Panc1 (cell line): ENCODE data around the gene ITSN2. TPM values are rescaled to one million over a fixed set of nuclear protein-coding genes. Genes with fewer than 3 reads are reported as not detected.

ENCODE experiments used
- ATAC-seq: fragments of 200-7000 bp; cut with Tn5 transposase; 2 replicates; pipeline ENCODE4 v1.9.1; 2020; ENCODE audit warnings: mild to moderate bottlenecking, moderate library complexity
- BruUV-seq: library from RNA; stranded (reverse); fragments of 400-500 nt; replicated peaks from 2 replicates; lab custom pipeline; 2021; lab: Mats Ljungman, UMichigan
- CTCF ChIA-PET: fragments of 300-600 bp; sonication (Branson Sonifier 250); formaldehyde crosslinking; loops from one replicate; lab custom pipeline; 2022; ENCODE audit warnings: antibody characterized with exemption; lab: Charles Lee
- POLR2A ChIA-PET: fragments of 300-600 bp; sonication (Branson Sonifier 250); formaldehyde crosslinking; loops from one replicate; lab custom pipeline; 2022; ENCODE audit warnings: antibody characterized with exemption; lab: Charles Lee
- DNase-seq: peaks from one replicate; pipeline ENCODE4 v3.0.0-alpha.2; 2010; ENCODE audit warnings: low read depth, low spot score
- H3K27ac ChIP-seq: 2 replicates; pipeline ENCODE4 v1.5.1; 2011; ENCODE audit warnings: mild to moderate bottlenecking, low read length, inconsistent platforms
- H3K27me3 ChIP-seq: fragments of 200-500 bp; sonication (Bioruptor generic); 2 replicates; pipeline ENCODE4 v1.6.0; 2014; ENCODE audit warnings: low read length, inconsistent platforms; ENCODE audit not compliant: control insufficient read depth, insufficient read depth
- H3K36me3 ChIP-seq: fragments of 200-500 bp; sonication (Bioruptor generic); 2 replicates; pipeline ENCODE4 v1.5.1; 2014; ENCODE audit warnings: inconsistent platforms, mild to moderate bottlenecking, low read length, moderate library complexity; ENCODE audit not compliant: control insufficient read depth, insufficient read depth
- H3K4me1 ChIP-seq: 2 replicates; pipeline ENCODE4 v1.5.1; 2011; ENCODE audit warnings: inconsistent platforms, mild to moderate bottlenecking, low read length, moderate library complexity; ENCODE audit not compliant: control insufficient read depth, insufficient read depth
- H3K4me3 ChIP-seq, 2 experiments: 2 replicates each; pipeline ENCODE4 v1.5.1; 2011 to 2012; ENCODE audit warnings: low read depth in 2 of 2, low read length in 2 of 2, mild to moderate bottlenecking in 2 of 2, inconsistent platforms in 1 of 2, moderate library complexity in 1 of 2
- H3K9me3 ChIP-seq: fragments of 200-500 bp; sonication (Bioruptor generic); 2 replicates; pipeline ENCODE4 v1.5.1; 2014; ENCODE audit warnings: low read depth, mild to moderate bottlenecking, inconsistent platforms, low read length, moderate library complexity; ENCODE audit not compliant: control insufficient read depth, insufficient read depth
- POLR2AphosphoS5 ChIP-seq: IDR thresholded peaks from 2 replicates; pipeline ENCODE4 v1.6.1; 2012; ENCODE audit warnings: mild to moderate bottlenecking, low read depth, low read length, moderate library complexity
- SIN3A ChIP-seq: IDR thresholded peaks from 2 replicates; pipeline ENCODE4 v1.6.1; 2012; ENCODE audit warnings: low read depth, mild to moderate bottlenecking, low read length, moderate library complexity, borderline replicate concordance; ENCODE audit not compliant: insufficient read depth
- TCF7L2 ChIP-seq: IDR thresholded peaks from 2 replicates; pipeline ENCODE4 v1.6.1; 2011; ENCODE audit warnings: mild to moderate bottlenecking, low read depth, low read length, inconsistent platforms
- in situ Hi-C: cut with HindIII; loops from 2 replicates; pipeline ENCODE4 v1.10.0; 2016; ENCODE audit warnings: low sequenced_read_pairs, low pct_unique_long_range_greater_than_20kb
- intact Hi-C: fragments of 100-400 bp; cut with micrococcal nuclease; formaldehyde crosslinking; loops from one replicate; pipeline ENCODE4 v1.10.0; 2022; ENCODE audit not compliant: unreplicated experiment
- total RNA-seq: library from RNA; stranded (reverse); gene quantifications from one replicate; pipeline ENCODE4 v1.2.1, GENCODE V29; 2021; ENCODE audit not compliant: unreplicated experiment
- TF ChIP-seq, protein P1 (sequence below), 2 experiments: IDR thresholded peaks; 2 replicates each; pipeline ENCODE4 v1.6.1; 2011 to 2012; ENCODE audit warnings: low read depth in 2 of 2, control low read depth in 1 of 2, low read length in 1 of 2, mild to moderate bottlenecking in 1 of 2, moderate library complexity in 1 of 2; ENCODE audit not compliant: insufficient read depth in 1 of 2
- TF ChIP-seq, protein P2 (sequence below): fragments of 450-650 bp; IDR thresholded peaks from 2 replicates; pipeline ENCODE4 v1.5.1; 2017; ENCODE audit warnings: mild to moderate bottlenecking

ITSN2 gene
- total RNA-seq, 1 experiment from 2014 or later, result 57.7 TPM

DNA sequence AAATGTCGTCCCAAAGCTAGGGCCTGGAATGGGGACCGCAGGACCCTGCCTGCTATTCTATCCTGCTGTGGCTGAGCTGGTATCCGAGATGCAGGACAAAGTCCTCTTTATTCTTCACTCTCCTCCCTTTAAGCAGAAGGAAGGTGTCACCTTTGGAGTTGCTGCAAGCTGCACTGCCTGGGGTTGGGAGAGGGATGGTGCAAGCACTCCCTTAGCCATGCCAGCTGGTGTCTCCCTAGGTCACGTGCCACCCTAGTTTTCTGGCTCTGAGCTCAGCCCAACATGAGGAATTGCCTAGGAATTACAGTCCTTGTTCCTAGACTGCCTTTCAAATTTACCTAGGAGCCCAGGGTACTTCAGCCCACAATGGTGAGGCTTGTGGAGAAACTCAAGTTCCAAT is 206.9 kb downstream of the ITSN2 start:
- Histone ChIP-seq H3K4me1 (no peaks in the 10 kb centered on the region), H3K4me3 (no peak overlapping the region), H3K27ac (no peak overlapping the region), H3K27me3 (no peaks in the 10 kb centered on the region), H3K9me3 (no peaks in the 10 kb centered on the region), H3K36me3 (no peaks in the 10 kb centered on the region)
- DNase-seq (no peak), ATAC-seq (no peak)
- TF ChIP-seq SIN3A (no peak), POLR2AphosphoS5 (no peak), TCF7L2 (no peak)
- TF ChIP-seq, protein P1, sequence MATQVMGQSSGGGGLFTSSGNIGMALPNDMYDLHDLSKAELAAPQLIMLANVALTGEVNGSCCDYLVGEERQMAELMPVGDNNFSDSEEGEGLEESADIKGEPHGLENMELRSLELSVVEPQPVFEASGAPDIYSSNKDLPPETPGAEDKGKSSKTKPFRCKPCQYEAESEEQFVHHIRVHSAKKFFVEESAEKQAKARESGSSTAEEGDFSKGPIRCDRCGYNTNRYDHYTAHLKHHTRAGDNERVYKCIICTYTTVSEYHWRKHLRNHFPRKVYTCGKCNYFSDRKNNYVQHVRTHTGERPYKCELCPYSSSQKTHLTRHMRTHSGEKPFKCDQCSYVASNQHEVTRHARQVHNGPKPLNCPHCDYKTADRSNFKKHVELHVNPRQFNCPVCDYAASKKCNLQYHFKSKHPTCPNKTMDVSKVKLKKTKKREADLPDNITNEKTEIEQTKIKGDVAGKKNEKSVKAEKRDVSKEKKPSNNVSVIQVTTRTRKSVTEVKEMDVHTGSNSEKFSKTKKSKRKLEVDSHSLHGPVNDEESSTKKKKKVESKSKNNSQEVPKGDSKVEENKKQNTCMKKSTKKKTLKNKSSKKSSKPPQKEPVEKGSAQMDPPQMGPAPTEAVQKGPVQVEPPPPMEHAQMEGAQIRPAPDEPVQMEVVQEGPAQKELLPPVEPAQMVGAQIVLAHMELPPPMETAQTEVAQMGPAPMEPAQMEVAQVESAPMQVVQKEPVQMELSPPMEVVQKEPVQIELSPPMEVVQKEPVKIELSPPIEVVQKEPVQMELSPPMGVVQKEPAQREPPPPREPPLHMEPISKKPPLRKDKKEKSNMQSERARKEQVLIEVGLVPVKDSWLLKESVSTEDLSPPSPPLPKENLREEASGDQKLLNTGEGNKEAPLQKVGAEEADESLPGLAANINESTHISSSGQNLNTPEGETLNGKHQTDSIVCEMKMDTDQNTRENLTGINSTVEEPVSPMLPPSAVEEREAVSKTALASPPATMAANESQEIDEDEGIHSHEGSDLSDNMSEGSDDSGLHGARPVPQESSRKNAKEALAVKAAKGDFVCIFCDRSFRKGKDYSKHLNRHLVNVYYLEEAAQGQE (IDR thresholded peaks at IDR 0.05; ENCODE audit: insufficient read depth in 1 of 2, low read depth in 2 of 2, low read length in 1 of 2), result no peak
- TF ChIP-seq, protein P2, sequence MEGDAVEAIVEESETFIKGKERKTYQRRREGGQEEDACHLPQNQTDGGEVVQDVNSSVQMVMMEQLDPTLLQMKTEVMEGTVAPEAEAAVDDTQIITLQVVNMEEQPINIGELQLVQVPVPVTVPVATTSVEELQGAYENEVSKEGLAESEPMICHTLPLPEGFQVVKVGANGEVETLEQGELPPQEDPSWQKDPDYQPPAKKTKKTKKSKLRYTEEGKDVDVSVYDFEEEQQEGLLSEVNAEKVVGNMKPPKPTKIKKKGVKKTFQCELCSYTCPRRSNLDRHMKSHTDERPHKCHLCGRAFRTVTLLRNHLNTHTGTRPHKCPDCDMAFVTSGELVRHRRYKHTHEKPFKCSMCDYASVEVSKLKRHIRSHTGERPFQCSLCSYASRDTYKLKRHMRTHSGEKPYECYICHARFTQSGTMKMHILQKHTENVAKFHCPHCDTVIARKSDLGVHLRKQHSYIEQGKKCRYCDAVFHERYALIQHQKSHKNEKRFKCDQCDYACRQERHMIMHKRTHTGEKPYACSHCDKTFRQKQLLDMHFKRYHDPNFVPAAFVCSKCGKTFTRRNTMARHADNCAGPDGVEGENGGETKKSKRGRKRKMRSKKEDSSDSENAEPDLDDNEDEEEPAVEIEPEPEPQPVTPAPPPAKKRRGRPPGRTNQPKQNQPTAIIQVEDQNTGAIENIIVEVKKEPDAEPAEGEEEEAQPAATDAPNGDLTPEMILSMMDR, result no peak
- in situ Hi-C loops (no loop called here), intact Hi-C loops (no loop called here)
- ChIA-PET POLR2A (no interaction called here), CTCF (no interaction called here)
- no TSS peak for BruUV-seq

Other genes starting within 250 kb of the ITSN2 start
- 1.3 TPM for gene PFN4, start 237.2 kb downstream of the ITSN2 start, total RNA-seq
- 23.0 TPM for gene FAM228B, start 237.1 kb downstream of the ITSN2 start, total RNA-seq
- gene FAM228A, start 185.5 kb downstream of the ITSN2 start, total RNA-seq, result not detected
- gene NCOA1, start 130.7 kb upstream of the ITSN2 start, total RNA-seq, result 24.6 TPM